DOHH2 (cell line): ENCODE measurements around the gene ALG12.

Experiments
- H3F3A ChIP-seq: fragments of 200-600 bp; sonication (generic), shearing (Covaris generic); 2 replicates; pipeline ENCODE4 v1.6.0; 2016; ENCODE audit warnings: antibody characterized with exemption, mild to moderate bottlenecking; ENCODE audit not compliant: control insufficient read depth, insufficient read depth
- H3K27ac ChIP-seq: fragments of 200-600 bp; sonication (generic); 2 replicates; pipeline ENCODE4 v1.5.1; 2014; ENCODE audit warnings: low read depth, mild to moderate bottlenecking, low read length, moderate library complexity
- H3K27me3 ChIP-seq: fragments of 200-600 bp; sonication (generic); 2 replicates; pipeline ENCODE4 v1.6.1; 2014; ENCODE audit warnings: mild to moderate bottlenecking, low read length, mixed read lengths; ENCODE audit not compliant: control insufficient read depth
- H3K36me3 ChIP-seq: fragments of 200-600 bp; sonication (generic); 2 replicates; pipeline ENCODE4 v1.6.1; 2014; ENCODE audit warnings: mild to moderate bottlenecking, low read length, moderate library complexity, mixed read lengths; ENCODE audit not compliant: control insufficient read depth
- H3K4me1 ChIP-seq: fragments of 200-600 bp; sonication (generic); 2 replicates; pipeline ENCODE4 v1.6.1; 2014; ENCODE audit warnings: mild to moderate bottlenecking, low read length, mixed read lengths; ENCODE audit not compliant: control insufficient read depth
- H3K4me2 ChIP-seq: fragments of 200-600 bp; sonication (generic); 2 replicates; pipeline ENCODE4 v1.6.0; 2014; ENCODE audit warnings: mild to moderate bottlenecking, low read length, moderate library complexity
- H3K4me3 ChIP-seq: fragments of 200-600 bp; sonication (generic); 2 replicates; pipeline ENCODE4 v1.5.1; 2014; ENCODE audit warnings: mild to moderate bottlenecking, low read length, mixed read lengths
- H3K79me2 ChIP-seq: fragments of 200-600 bp; sonication (generic); 2 replicates; pipeline ENCODE4 v1.6.1; 2014; ENCODE audit warnings: mild to moderate bottlenecking, low read length, mixed read lengths; ENCODE audit not compliant: control insufficient read depth
- H3K9me2 ChIP-seq: fragments of 200-600 bp; sonication (generic); replicated peaks from 2 replicates; pipeline ENCODE4 v1.6.1; 2014; ENCODE audit warnings: mild to moderate bottlenecking, low read length, mixed read lengths; ENCODE audit not compliant: control insufficient read depth
- H3K9me3 ChIP-seq: fragments of 200-600 bp; sonication (generic); 2 replicates; pipeline ENCODE4 v1.6.1; 2014; ENCODE audit warnings: antibody characterized with exemption, low read length, mixed read lengths; ENCODE audit not compliant: control insufficient read depth, insufficient read depth
- H4K20me1 ChIP-seq: fragments of 200-600 bp; sonication (generic); 2 replicates; pipeline ENCODE4 v1.6.0; 2014; ENCODE audit warnings: low read depth, mild to moderate bottlenecking, antibody characterized with exemption, low read length, moderate library complexity; ENCODE audit not compliant: control insufficient read depth, insufficient read depth
- CTCF ChIP-seq: fragments of 200-600 bp; sonication (generic); IDR thresholded peaks from one replicate; pipeline ENCODE4 v1.5.1; 2014; ENCODE audit warnings: antibody characterized with exemption, mild to moderate bottlenecking, low read depth, low read length; ENCODE audit not compliant: poor library complexity, severe bottlenecking
- EZH2phosphoT487 ChIP-seq: fragments of 200-600 bp; sonication (generic); IDR thresholded peaks from 2 replicates; pipeline ENCODE4 v1.6.1; 2017; ENCODE audit warnings: borderline replicate concordance, mild to moderate bottlenecking, antibody characterized with exemption, low read length, moderate library complexity, mixed read lengths

ALG12 gene

GRCh38 chr22:49858827-49859226 is 59.4 kb downstream of the ALG12 start:
- H4K20me1 ChIP-seq: peaks cover 31% of the 10 kb centered on the region

GRCh38 chr22:49856766-49857618 is 61.2 kb downstream of the ALG12 start:
- Histone ChIP-seq H3K36me3 (peaks cover 35% of the 10 kb centered on the region), H3K4me1 (peaks cover 25% of the 10 kb centered on the region), H3K9me2 (no peaks in the 10 kb centered on the region)

More at GRCh38 chr22:49858827-49859226, 59.4 kb downstream of the ALG12 start:
- Histone ChIP-seq H3F3A (peaks cover 2% of the 10 kb centered on the region; the same call in 1 of the 2 replicates), H3K4me2 (no peak overlapping the region), H3K36me3 (peaks cover 35% of the 10 kb centered on the region), H3K9me2 (no peaks in the 10 kb centered on the region), H3K27me3 (no peaks in the 10 kb centered on the region), H3K27ac (no peak overlapping the region), H3K4me3 (no peak overlapping the region), H3K79me2 (peaks cover 98% of the 10 kb centered on the region), H3K9me3 (no peaks in the 10 kb centered on the region), H3K4me1 (peaks cover 17% of the 10 kb centered on the region)
- TF ChIP-seq EZH2phosphoT487: no peak

GRCh38 chr22:49856343-49856742 is 61.9 kb downstream of the ALG12 start:
- no peaks in the 10 kb centered on the region; the same call in 1 of the 2 replicates for H3K27me3 ChIP-seq
- TF ChIP-seq CTCF (no peak), EZH2phosphoT487 (no peak)
- no peaks in the 10 kb centered on the region for H3K9me3 ChIP-seq
- no peak overlapping the region for H3K4me3 ChIP-seq
- H3K4me2 ChIP-seq: peak overlapping the region; percentile 87; the same call in 1 of the 2 replicates
- no peaks in the 10 kb centered on the region for H3K9me2 ChIP-seq
- H3K4me1 ChIP-seq: peaks cover 25% of the 10 kb centered on the region
- H3K79me2 ChIP-seq: peaks cover 73% of the 10 kb centered on the region
- H3F3A ChIP-seq: peaks cover 2% of the 10 kb centered on the region; the same call in 1 of the 2 replicates
- peaks cover 31% of the 10 kb centered on the region for H4K20me1 ChIP-seq
- H3K27ac ChIP-seq: no peak overlapping the region
- H3K36me3 ChIP-seq: peaks cover 35% of the 10 kb centered on the region

More at GRCh38 chr22:49856766-49857618, 61.2 kb downstream of the ALG12 start:
- no peak overlapping the region for H3K4me2 ChIP-seq
- H3K4me3 ChIP-seq: no peak overlapping the region
- no peaks in the 10 kb centered on the region for H3K27me3 ChIP-seq
- H3K9me3 ChIP-seq: no peaks in the 10 kb centered on the region
- no peak overlapping the region for H3K27ac ChIP-seq
- H3K79me2 ChIP-seq: peaks cover 79% of the 10 kb centered on the region
- peaks cover 2% of the 10 kb centered on the region; the same call in 1 of the 2 replicates for H3F3A ChIP-seq
- TF ChIP-seq EZH2phosphoT487: no peak
- no peak for TF ChIP-seq CTCF
- peaks cover 31% of the 10 kb centered on the region for H4K20me1 ChIP-seq
